Activated CD4-positive, alpha-beta T cell treated with anti-CD3 and anti-CD28 coated beads, Interleukin-2, amount 50 U/mL, for 24 hours (primary cell): ENCODE measurements around the gene ENAH.
"Not testable (repeated sequence)": the region's sequence is repeated elsewhere in the genome, so short reads cannot be mapped to it uniquely, and the experiment has no call there.

Experiments used
- DNase-seq, 2 donors: peaks; one replicate each; pipeline ENCODE4 v3.0.0-alpha.2; 2020; ENCODE audit warnings: low read depth in 1 of 2, low spot score in 1 of 2

The ENAH gene

DNA sequence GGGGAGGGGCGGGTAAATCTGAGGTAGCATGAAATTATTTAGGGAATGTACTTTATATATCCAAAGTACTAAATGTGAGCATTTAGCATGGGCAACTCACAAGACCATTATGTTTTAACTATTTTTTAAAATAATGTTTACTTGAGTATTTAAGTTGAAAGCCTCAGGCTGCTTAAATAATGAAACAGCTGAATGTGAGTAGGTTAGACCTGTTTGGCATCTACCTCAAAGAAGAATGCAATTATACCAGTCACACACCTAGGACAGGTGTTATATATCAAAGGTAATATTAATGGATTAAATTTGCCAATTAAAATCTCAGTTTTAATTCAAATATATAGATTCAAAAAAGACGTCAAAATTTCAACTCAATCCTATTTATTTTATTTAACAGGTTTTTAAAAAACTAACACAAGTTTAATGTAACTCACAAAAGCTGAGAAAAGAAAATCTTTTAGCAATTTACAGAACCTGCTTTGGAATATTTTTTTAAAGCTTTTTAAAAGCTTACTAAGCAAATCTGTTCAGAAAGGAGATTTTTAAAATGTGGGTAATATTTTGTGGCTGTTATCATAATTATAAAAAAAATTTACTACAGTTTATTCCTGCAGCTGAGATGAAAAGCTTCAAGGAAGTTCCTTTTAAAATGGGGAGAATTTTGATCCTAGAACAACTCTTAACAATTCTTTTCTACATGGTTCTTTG is 120.5 kb downstream of the ENAH start:
- DNase-seq: no peak

DNA sequence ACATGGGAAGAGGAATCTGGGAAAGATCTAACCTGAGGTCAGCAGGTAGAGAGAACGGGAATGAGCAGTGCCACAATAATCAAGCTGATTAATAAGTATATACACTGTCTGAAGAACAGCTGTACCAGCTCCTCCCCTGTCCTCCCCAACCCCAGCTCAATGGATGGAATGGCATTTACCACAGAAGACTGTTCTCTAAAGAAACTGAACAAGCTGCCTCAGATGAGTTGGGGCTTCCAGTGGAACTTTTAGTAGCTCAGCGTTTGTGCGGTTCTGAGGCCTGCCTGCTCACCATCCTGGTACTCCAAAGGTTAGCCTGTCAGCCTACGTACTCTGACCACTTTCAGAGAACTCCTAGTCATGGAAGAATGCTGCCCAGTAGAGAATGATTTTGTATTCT is 123.2 kb downstream of the ENAH start:
- DNase-seq: no peak

DNA sequence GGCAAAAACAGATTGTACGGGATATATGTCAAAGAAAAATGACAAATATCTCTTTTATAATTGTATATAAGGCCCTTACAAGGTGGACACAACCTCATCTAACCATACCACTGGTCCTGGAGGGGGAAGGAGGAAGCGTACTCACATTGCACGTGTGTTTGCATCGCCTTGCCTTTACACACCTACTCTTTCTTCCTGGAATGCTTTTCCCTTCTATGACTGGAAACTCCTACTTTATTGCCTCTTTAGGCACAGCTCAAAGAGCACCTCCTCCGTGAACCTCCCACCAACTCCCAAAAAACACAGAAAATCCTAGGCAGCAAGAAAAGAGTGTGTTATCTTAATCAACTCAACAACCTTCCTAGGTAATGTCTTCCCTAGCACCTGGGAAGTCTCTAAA is 125.3 kb downstream of the ENAH start:
- DNase-seq: no peak

DNA sequence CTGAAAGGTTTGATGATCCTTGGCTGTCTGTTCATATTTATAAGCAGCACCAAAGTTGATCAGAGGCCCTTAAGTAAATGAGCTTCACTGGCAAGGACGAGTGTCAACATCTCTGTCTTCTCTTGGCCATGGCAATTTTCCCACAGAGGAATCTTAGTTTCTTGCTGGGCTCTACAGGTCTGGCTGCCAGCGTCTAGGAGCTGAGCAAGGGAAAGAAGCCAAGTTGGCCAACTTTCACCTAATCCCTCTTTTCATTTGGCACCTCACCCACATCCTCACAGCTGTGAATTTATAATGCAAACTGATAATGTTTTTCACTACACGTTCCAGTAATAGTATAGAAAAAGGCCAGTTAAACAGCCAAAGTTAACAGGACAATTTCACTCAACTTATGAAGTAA is 126.0 kb downstream of the ENAH start:
- DNase-seq: no peak

DNA sequence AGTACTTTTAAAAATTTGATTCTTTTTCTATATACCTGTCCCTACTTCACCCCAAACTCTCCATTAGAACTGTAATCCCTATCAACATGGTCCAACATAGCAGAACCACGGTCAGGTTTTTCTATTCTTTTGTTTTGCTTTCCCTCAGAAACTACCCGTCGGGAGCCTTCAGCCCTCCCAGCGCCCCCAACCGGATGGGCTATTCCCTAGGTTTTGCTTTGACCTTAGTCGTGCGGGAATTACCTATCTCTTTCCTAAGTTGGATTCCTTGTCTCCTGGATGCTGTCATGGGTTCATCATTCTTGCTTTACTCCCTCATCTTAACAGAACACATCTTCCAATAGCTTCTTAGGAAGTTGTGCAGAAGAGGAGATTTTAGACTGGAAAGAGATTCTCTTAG is 127.5 kb downstream of the ENAH start:
- DNase-seq: no peak

DNA sequence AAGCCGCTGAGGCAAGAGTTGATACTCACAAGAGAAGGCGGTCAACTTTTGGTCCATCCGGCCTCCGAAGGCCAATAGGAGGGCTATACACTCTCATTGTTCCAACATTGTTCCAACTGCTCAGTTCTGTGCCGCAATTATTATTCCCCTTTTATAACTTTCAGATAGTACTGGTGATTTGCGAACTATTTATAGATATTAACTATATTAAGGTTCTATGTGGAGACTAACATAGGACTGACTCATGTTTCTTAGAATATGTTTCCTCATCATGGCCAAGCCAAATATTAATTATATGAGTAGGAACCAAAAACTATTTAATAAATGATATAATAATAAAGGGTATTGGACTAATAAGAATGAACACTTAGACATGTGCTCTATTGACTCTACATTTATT is 128.4 kb downstream of the ENAH start:
- DNase-seq: no peak

DNA sequence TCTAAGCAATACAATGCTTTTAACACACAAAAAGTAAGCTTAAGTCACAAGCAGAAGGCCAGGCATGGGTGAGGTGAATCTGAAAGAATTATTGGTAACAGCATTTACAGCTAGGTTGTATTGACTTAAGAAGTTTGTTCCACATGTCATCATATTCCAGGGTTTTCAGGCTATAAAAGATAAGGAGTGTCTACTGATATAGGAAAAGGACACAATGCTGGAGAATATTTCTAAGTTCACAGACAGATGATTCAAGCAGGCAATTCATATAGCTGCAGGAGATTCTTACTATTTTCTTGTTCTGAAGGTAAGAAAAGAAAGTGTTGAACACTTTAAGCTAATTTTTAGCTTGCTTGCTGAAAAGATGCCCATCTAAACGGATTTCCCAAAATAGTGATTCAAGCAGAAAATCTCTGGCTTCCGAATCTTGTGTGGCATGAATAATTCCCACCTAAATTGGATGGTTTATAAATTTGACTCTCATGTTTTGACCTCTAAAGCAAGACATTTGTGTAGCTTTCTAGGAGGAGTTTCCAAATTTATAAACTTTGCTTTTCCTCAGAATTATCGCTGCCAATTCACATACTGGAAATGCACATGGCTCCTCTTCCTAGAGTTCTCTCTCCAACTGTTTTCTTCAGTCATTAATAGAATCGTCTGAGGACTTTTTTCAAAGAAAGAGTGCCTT is 129.5 kb downstream of the ENAH start:
- DNase-seq: no peak

DNA sequence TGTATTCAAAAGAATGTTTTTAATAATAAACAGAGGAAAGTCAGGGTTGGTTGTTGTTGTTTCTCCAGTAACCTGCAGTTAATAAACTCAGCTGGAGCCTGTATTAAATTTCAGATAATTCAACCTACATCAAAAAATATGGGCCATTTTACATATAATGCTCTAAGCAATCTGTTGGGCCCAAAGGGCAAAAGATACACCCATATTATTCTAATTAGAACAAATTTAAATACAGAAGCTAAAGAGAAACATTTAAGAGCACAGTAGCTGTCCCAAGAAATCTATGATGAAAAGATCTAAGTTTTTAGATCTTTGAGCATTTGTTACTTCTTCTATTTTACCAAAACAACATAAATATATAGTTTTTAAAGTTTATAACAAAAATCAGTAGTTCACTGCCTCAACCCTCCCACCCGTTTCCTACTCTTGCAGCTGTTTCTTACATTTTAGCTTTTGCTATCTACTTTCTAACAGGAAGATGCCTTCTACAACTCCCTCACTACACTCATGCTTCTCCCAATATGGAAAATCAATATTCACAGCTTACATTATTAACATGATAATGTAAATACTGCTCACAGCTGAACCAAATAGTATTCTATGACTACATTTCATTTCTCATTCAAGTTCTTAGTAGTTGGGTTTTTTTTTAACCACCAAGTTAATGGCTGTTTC is 130.2 kb downstream of the ENAH start:
- no peak for DNase-seq

DNA sequence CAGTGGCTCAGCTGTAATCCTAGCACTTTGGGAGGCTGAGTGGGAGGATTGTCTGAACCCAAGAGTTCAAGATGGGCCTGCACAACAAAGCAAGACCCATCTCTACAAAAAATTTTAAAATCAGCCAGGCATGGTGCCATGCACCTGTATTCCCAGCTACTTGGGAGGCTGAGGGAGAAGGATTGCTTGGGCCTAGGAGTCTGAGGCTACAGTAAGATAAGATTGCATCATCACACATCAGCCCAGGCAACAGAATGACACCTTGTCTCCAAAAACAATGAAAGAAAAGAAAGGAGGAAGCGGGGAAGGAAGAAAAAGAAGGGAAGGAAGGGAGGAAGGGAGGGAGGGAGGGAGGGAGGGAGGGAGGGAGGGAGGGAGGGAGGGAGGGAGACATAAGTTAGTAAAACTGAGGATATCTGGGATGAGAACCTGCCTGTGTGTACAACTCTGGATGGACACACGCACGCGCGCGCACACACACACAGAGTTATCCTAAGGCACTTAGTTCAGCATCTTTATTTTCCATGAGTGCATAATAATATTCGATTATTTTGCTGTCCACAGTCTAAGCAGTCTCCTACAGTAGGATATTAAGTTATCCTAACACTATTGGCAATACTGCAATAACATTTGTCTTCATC is 132.2 kb downstream of the ENAH start:
- no peak for DNase-seq

DNA sequence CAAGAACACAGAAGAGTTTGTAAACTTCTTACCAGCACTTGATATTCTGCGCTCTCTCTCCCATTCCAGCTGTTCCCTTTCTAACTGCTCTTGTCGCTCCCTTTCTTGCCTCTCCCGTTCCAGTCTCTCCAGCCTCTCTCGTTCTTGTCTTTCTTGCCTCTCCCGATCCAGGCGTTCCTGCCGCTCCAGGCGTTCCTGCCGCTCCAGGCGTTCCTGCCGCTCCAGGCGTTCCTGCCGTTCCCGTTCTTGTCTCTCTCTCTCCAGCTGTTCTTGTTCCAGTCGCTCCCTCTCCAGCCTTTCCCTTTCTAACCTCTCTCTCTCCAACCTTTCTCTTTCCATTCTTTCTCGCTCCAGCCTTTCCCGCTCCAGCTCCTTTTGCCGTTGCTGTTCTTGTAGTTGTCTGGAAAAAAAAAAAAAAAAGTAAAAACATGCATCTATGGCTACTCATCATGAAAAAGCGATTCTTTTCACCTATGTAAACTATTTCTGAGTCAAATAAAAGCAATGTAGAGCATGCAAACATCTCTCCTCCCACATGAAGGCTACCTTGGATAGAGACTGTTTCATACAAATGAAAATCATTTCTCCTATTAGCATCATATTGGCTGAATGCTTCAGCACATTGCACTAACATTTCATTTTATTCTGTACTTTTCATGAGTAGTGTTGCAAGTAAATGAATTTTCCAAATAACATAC is 133.6 kb downstream of the ENAH start:
- no peak for DNase-seq

DNA sequence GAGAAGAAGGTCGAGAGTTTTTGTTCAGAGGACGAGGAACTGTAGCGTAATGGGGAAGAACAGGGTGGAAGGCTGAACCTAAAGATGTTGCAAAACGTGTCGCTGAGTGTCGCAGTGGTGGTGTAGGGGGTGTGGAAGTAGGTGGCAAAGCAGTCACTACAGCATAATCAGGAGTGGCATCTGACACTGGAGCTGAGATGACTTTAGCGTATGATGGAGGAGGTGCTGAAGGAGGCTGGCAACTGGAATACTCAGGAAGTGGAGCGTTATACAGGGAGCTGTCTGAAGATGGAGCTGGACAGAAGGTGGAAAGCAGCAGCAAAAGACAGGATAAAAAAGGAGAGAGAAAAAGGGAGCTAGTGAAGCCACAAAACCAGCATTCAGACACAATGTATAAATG is 135.2 kb downstream of the ENAH start:
- DNase-seq: no peak

DNA sequence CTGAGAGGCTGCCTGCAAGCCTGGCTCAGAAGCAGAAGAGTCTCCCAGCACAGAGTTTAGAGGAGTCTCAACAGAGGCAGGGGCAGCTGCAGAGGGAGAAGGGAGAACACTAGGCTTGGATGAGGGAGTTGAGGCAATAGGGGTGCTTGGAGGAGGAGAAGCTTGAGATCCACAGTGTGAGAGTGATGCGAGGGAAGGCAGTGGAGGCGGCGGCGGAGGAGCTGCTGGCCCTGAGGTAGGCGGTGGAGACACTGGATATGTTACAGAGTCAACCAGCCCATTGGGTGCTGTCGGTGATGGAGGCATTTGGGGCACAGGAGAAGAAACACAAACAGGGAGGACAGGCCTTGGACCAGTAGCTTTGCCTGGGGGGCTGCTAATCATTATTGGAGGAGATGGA is 135.7 kb downstream of the ENAH start:
- no peak for DNase-seq

DNA sequence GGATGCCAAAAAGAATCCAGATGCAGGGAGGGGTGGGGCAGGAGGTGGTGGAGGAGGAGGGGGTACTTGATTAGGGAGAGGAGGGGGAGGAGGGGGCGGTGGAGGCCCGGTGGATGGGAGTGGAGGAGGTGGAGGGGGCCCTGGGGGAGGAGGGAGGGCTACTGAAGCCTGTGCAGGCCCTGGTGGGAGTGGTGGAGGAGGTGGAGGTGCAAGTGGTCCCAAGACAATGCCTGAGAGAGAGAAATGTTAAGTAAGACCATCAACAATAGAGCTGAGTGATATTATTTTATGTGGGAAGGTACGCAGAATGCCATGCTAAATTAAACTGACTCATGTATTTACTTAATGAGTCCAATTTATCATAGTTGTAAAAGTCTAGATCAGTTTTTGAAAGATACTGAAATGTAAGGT is 138.2 kb downstream of the ENAH start:
- no peak for DNase-seq

DNA sequence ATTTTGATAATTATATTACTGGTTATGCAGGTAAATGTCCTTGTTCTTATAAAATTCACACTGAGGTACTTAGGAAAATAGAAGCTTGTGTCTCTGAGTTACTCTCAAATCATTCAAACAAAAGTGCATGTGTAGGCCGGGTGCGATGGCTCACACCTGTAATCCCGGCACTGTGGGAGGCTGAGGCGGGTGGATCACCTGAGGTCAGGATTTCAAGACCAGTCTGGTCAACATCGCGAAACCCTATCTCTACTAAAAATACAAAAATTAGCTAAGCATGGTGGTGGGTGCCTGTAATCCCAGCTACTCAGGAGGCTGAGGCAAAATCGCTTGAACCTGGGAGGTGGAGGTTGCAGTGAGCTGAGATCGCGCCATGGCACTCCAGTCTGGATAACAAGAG is 139.3 kb downstream of the ENAH start:
- DNase-seq: not testable (repeated sequence)

DNA sequence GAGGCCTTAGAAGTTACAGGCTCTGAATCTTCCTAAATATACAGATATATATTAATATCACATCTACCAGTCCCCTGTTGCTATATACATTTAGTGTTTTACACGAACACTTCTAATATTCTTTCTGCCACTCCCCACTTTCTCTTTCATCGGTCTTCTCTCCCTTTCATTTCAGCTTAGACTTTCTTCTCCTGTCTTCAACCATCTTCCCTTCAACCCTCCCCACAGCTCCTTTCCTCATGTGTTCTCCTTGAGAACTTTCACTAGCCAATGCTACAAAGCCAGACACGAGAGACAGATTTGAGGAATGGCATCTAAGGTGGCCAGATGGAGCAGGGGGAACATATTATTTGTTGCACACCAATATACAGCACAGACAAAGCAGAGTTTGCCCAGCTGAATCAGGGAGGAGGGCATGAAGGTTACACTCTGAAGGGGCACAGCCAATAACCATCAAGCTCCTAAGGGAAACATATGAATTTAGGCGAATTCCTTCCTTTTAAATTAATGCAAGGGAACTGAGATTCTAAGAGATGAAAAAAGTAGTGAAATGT is 141.0 kb downstream of the ENAH start:
- DNase-seq: no peak

DNA sequence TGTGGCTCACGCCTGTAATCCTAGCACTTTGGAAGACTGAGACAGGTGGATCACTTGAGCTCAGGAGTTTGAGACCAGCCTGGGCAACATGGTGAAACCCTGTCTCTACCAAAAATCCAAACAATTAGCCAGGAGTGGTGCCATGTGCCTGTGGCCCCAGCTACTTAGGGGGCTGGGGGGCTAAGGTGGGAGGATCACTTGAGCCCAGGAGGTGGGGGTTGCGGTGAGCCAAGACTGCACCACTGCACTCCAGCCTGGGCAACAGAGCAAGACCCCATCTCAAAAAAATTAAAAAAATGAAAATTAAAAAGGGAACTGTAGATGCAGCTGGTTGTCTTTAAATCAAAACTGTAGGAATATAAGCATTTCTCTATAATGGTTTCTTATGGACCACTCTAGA is 142.2 kb downstream of the ENAH start:
- DNase-seq: not testable (repeated sequence)

DNA sequence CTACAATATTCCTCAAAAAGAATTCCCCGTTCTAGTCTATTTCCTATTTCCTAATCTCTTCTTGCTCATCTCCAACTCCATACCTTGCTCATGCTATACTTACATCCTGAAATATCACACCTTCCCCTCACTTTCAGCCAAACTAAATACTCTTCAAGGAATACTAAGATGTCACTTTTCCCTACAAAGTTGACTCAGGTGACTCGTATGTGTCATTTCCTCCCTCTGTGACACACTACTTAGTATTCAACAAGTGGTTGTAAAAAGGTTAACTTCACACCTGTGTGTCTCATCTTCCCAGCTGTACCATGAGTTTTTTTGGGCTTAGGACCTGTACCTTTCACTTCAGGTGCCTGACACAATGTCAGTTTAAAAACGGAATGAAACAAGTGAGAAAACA is 143.2 kb downstream of the ENAH start:
- DNase-seq: no peak

DNA sequence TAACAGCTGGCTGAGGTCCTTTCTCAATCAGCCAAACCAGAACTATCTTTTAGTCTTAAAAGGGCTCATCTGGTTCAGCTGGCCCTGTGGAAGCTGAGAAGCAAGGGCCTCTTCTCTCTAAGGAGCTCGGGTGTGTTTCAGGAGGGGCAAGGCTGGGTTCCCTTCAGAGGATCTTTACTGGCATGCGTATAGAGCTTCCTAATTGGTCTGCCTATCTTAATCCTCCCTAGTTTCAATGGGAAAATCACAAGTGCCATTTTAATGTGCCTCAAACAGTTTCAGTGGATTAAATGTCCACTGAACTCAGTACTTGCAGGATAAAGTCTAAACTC is 143.6 kb downstream of the ENAH start:
- DNase-seq: no peak

DNA sequence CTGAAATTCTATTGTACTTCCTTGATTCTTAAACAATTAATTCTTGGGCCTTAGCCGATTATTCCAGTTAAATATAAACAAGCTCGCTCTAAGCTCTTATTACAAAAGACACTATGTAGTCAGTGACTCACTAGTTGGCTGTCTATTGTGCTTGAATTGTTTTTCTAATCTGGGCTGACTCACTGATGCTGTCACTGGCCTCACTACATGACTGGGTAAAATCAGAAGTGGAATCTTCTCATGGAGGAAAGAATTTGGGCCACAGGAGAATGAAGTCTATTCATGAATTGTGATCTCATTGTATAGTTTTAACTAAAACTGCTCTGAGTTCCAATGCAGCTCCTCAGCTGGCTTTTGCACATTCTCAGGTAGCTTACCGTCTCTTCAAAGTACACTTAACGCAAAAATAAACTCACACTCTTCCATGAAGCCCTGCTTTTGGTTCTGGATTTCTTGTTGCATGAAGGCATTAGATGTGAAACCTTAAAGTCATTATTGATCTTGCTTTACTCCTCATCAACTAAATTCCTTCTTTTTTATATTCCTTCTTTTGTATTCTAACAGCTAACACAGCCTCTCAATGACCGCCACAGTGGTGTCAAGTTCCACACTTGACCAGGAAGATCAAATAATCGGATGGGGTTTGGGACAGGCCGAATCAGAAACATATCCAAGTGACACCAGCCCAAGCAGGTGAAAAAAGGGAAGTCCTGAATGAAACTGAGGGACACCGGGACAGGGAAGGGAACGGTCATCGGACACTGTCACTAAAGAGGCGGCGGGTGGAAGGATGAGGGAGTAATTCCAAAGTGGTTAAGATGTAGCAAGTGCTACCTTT is 144.2 kb downstream of the ENAH start:
- no peak for DNase-seq

DNA sequence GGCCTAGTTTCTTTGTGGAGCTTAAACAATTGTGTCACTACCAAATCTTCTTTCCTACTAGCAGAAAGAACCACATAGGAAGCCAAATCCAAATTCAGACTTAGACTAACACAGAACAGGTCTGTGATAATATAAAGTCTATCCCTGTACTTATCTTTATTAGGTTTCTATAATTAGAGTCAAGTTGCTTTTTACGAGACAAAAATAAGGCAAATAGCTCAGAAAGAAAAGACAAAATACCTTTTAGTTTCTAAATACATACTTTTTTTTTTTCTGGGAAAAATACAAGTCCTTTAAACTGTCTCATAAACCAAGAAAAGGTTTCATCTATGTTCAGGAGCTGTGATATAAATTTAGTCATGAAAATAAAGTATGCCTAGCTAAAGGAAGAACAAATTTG is 146.2 kb downstream of the ENAH start:
- DNase-seq: no peak
